ENCODE data around the gene GABBR2.

Gene GABBR2

DNA sequence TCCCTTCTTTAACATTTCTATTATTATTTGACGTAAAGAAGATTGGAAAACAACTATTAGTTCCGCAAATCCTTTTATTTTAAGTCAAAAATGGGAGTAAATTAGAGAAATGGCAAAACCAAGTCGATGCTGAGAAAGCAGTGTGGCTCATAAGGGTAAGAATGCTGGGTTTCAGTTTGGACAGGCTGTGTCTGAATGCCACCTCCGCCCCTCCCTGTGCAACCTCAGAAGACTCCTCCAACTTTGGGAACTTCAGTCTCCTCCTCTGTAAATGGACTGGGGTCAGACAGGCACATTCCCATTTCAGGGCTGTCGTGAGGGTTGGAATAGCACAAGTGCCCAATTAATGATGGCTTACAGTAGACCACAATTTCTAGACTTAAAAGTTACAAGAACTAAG lies 154.0 kb downstream of the GABBR2 start:
- peaks cover 7% of the 10 kb centered on the region for H3K27me3 Mint-ChIP-seq (ENCODE audit: low read depth, poor library complexity)
- TF ChIP-seq, protein P1, sequence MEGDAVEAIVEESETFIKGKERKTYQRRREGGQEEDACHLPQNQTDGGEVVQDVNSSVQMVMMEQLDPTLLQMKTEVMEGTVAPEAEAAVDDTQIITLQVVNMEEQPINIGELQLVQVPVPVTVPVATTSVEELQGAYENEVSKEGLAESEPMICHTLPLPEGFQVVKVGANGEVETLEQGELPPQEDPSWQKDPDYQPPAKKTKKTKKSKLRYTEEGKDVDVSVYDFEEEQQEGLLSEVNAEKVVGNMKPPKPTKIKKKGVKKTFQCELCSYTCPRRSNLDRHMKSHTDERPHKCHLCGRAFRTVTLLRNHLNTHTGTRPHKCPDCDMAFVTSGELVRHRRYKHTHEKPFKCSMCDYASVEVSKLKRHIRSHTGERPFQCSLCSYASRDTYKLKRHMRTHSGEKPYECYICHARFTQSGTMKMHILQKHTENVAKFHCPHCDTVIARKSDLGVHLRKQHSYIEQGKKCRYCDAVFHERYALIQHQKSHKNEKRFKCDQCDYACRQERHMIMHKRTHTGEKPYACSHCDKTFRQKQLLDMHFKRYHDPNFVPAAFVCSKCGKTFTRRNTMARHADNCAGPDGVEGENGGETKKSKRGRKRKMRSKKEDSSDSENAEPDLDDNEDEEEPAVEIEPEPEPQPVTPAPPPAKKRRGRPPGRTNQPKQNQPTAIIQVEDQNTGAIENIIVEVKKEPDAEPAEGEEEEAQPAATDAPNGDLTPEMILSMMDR (IDR thresholded peaks at IDR 0.05): no peak
- no peaks in the 10 kb centered on the region for H3K9me3 Mint-ChIP-seq
- H3K27ac Mint-ChIP-seq: no peak overlapping the region
- H3K36me3 Mint-ChIP-seq (ENCODE audit: low read depth): no peaks in the 10 kb centered on the region
- DNase-seq: no peak
- no peaks in the 10 kb centered on the region for H3K4me1 Mint-ChIP-seq
- H3K4me3 Mint-ChIP-seq: no peak overlapping the region

DNA sequence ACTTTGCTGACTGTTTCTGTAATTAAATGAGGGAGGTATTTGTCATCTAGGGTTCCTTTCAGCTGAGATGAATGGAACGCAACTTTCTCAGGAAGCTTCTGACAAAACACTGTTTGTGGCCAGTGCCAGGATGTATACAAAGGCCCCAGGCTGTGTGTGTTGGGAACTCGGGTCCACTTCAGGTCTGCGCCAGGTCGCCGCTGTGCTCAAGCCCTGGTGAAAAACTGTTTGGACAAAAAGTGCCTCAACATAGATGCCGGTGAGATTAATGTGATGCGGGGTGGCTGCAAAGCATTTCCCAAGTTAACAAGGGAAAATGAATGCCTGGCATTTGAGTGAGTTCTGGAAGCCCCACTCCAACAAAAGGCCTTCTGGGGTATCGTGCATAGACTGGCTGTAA lies 156.4 kb downstream of the GABBR2 start:
- H3K9me3 Mint-ChIP-seq: no peaks in the 10 kb centered on the region
- TF ChIP-seq, protein P1 (IDR thresholded peaks at IDR 0.05): no peak
- H3K27me3 Mint-ChIP-seq (ENCODE audit: low read depth, poor library complexity): peaks cover 7% of the 10 kb centered on the region
- H3K27ac Mint-ChIP-seq: no peak overlapping the region
- no peaks in the 10 kb centered on the region for H3K4me1 Mint-ChIP-seq
- H3K36me3 Mint-ChIP-seq (ENCODE audit: low read depth): no peaks in the 10 kb centered on the region
- no peak overlapping the region for H3K4me3 Mint-ChIP-seq
- DNase-seq: no peak

DNA sequence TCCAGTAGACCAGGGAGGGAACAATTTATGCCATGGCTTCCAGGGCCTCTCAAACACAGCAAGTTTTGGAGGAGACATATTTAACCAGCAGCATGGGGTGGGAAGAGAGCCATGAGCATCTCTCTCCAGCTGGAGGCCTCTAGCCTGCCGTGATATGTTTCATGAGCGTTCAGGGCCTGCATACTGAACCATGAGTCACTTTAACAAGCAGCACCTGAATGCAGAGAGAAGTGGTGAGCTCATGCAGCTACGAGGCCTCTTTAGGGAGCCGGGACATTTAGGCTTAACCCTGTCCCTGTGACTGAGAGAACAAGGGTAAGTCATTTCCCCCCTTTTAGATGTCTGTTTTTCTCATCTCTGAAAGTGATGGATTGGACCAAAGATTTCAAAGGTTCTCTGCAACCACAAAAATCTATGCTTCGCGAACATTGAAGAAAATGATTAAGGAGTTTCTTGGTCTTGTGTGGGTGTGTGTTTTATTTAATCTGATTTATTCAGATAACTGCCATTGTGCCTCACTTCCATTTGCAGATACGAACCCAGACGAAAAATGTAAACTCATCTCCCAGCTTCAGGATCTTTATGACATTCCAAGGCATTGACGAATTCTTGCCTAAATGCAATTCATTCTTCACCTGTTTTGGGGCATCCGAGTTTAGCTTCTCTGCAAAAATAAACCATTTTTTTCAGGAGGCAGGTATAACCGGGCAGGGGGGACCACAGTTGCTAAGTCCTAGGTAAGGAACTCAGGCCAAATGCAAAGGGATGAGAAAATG lies 157.0 kb downstream of the GABBR2 start:
- Mint-ChIP-seq H3K4me1 (no peaks in the 10 kb centered on the region), H3K9me3 (no peaks in the 10 kb centered on the region), H3K27me3 (ENCODE audit: low read depth, poor library complexity) (peaks cover 7% of the 10 kb centered on the region), H3K27ac (no peak overlapping the region), H3K4me3 (no peak overlapping the region), H3K36me3 (ENCODE audit: low read depth) (no peaks in the 10 kb centered on the region)
- DNase-seq: no peak
- TF ChIP-seq, protein P1 (IDR thresholded peaks at IDR 0.05): no peak

DNA sequence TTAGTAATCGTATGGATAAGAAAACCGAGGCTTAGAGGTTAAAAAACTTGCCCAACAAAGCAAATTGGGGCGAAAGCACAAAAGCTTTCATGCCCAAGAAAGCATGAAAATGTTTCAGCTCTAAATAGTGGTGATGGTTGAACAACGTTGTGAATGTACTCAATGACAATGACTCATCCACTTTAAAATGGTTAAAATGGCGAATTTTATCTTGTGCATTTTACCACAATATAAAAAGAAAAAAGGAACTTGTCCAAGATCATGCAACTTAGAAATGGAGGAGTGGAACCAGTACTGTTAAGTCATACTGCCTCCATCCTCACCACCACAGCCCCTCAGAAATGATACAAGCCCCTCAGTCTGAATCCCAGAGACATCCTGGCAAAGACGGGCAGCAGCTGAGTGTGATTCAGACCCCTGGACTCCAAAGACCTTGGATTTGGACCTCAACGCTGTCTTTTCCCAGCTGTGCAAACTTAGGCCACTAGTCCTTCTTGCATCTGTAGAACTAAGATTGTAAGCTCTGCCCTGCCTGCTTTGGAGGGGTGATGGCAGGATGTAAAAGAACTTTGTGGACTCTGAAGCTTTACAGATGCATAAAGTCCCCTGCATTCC lies 158.4 kb downstream of the GABBR2 start:
- no peaks in the 10 kb centered on the region for H3K36me3 Mint-ChIP-seq (ENCODE audit: low read depth)
- TF ChIP-seq, protein P1 (IDR thresholded peaks at IDR 0.05): no peak
- no peak for DNase-seq

DNA sequence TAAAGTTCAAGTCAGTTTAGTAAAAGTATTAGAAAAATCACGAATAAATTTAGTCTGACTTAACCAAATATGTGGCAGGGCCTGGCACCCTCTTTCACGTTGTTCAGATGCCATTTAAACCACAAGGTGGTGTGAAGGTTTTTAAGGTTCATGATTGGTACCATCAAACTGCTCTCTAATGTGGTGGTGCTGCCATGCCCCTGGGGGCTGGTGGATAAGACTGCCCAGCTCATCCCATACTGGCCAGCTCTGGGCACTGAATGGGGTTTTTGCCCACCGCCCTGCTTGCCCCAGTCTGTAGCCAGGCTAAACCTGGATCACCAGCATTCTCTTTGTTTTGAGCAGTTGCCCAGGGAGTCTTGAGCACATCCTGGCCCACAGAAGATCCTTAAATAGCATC lies 159.3 kb downstream of the GABBR2 start:
- no peaks in the 10 kb centered on the region for H3K36me3 Mint-ChIP-seq (ENCODE audit: low read depth)
- no peak overlapping the region for H3K4me3 Mint-ChIP-seq
- H3K4me1 Mint-ChIP-seq: no peaks in the 10 kb centered on the region
- H3K27ac Mint-ChIP-seq: no peak overlapping the region
- H3K9me3 Mint-ChIP-seq: no peaks in the 10 kb centered on the region
- H3K27me3 Mint-ChIP-seq (ENCODE audit: low read depth, poor library complexity): peaks cover 7% of the 10 kb centered on the region
- TF ChIP-seq, protein P1 (IDR thresholded peaks at IDR 0.05): no peak
- no peak for DNase-seq

More for the DNA sequence above, 158.4 kb downstream of the GABBR2 start:
- H3K27me3 Mint-ChIP-seq (ENCODE audit: low read depth, poor library complexity): peaks cover 7% of the 10 kb centered on the region
- no peak overlapping the region for H3K4me3 Mint-ChIP-seq
- H3K27ac Mint-ChIP-seq: no peak overlapping the region
- no peaks in the 10 kb centered on the region for H3K9me3 Mint-ChIP-seq
- no peaks in the 10 kb centered on the region for H3K4me1 Mint-ChIP-seq

DNA sequence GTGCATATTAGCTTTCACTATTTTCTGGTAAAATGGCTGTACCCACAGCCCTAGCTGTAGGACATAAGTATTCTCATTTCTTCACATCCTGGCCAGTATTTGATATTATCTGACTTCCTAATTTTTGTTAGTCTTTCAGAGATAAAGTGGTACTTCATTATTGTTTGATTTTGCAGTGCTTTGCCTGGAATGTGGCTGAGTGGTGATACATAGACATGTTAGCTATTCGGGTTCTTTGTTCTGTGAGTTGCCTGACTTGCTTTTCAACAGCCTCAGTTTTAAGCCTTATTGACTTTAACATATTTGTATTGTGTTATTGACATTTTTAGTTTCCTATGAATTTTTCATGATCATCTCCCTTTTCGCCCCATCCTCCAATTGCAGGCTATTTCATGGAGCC lies 161.1 kb downstream of the GABBR2 start:
- Mint-ChIP-seq H3K27me3 (ENCODE audit: low read depth, poor library complexity) (peaks cover 4% of the 10 kb centered on the region), H3K4me1 (no peaks in the 10 kb centered on the region), H3K4me3 (no peak overlapping the region), H3K27ac (no peak overlapping the region), H3K9me3 (no peaks in the 10 kb centered on the region), H3K36me3 (ENCODE audit: low read depth) (no peaks in the 10 kb centered on the region)
- DNase-seq: no peak
- TF ChIP-seq, protein P1 (IDR thresholded peaks at IDR 0.05): no peak

Measured in nephron progenitor cell (in vitro differentiated cells).